C1 segment of cervical spinal cord (tissue), 14 donors: ENCODE measurements around the gene AGTRAP.

ENCODE experiments used
- DNase-seq, 14 donors: peaks; one replicate each; lab custom pipeline; 2025; lab: John Stamatoyannopoulos, UW

AGTRAP gene

DNA sequence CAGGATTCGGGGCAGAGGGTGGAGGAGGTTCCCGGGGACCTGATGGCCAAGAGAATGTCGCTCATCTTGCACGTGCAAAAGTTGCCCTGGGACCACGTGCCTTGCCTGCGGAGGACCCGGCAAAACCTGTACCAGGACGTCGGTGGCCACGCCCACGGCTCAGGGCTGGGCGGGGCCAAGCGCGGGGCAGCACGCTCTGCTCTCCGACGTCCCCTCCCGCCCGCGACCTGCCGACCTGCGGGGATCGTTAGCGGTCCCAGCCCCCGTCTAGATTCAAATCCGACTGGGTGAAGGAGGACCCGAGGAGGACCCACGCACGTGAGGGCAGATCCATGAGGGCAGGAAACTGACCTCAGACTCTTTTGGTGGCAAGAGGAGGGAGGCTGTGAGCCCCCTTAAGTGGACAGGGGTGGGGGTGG lies 26.1 kb downstream of the AGTRAP start, which contains the start of gene C1orf167:
C1orf167 (plus strand) TSS at position 206 of the 419 bp plus-strand sequence. CDS start 2,208 bp downstream, outside the sequence.
- DNase-seq: no peak

DNA sequence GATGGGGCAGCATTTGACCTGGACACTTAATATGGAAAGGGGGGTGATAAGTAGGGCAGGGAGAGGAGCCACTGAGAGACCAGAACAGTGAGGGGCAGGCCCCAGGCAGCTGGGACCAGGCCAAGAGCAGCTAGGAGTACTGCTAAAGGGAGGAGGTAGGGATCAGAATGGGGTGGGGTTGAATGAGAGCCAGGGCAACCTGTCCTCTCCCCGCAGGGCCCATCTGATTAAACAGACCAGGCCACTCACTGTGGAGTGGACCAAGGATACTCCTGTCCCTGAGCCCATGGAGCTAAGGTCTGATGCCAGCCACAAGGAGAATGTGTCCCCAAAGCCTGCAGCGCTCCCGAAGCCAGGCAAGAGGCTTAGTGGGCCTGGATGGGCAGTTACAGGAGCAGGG lies 28.2 kb downstream of the AGTRAP start:
- no peak for DNase-seq

GRCh38 chr1:11764519-11764918 lies 28.6 kb downstream of the AGTRAP start:
- no peak for DNase-seq

- DNase-seq: no peak
These were observed 29.9 kb downstream of the AGTRAP start for GRCh38 chr1:11765661-11766428.

DNA sequence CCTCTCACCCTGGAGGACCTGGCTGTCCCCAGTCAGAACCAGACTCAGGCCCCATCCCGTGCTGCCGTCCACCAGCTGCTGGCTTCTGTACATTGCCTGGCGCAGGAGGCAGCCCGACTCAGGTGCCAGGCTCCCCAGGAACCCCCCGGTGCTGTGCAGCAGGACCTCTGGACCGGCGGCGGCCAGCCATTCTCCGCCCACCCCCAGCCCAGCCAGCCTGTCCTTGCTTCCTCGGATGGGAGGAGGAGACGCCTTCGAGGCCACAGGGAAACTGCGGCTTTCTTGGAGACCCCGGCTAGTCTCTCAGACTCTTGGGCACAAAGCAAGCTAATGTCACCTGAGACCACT lies 30.5 kb downstream of the AGTRAP start:
- no peak for DNase-seq

DNA sequence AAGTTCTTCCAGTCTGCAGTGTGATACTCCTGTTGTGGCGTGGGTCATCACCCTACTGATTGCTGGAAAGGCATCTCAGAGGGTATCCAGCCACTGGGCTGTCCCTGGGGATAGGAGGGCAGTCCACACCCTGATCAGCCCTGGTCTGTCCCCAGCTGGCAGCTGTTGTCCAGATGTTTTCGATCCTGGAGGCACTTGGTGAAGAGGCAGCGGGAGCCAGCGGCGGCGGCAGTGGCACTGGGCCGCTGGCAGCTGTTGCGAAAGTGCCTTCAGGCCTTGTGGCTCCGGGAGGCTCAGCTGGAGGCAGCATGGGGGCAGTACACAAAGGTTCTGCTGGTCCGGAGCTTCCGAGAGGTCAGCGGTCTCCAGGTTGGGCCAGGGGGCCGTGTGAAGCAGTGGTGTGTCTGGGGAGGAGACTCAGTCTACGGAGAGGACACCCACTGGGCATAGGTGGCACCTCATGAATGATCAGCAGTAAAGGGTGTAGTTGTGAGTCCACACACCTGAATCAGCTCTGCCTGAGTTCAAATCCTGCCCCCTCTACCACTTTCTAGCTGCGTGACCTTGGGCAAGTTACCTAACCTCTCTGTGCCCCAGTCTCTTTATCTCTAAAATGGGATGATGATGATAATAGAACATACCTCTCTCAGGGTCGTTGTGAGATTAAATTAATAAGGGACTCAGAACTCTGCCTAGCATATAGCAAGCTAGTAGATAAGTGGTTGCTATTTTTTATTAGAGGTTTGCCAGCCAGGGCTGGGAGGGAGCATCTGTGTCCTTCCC lies 32.2 kb downstream of the AGTRAP start:
- no peak for DNase-seq

DNA sequence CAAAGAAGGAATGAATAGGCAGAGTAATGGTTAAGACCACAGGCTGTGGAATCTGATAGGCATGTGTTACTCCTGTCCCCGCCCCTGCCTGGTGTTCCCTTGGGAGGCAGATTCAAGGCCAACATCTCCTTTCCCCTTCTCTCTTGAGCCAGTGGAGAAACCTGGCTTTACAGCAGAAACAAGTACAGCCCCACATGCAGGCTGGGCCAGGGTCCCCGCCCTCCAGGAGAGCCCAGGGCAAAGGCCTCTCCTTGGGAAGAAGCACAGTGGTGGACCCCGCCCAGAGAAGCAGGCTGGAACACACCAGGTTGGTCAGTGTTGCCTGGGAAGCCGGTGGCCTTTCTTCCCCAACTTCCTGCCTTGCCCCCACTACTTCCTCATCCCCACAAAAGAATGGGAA lies 32.9 kb downstream of the AGTRAP start:
- no peak for DNase-seq

DNA sequence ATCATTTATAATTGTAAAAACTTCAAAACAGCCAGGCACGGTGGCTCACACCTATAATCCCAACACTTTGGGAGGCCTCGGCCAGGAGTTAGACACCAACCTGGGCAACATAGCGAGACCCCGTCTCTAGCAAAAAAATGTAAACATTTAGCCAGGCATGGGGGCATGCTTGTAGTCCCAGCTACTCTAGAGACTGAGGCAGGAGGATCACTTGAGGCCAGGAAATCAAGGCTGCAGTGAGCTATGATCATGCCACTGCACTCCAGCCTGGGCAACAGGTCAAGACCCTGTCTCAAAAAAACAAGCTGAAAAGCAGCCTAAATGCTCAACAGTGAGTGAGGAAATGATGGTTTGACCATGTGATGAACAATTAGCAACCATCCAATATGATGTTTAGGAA lies 33.3 kb downstream of the AGTRAP start:
- DNase-seq: no peak

DNA sequence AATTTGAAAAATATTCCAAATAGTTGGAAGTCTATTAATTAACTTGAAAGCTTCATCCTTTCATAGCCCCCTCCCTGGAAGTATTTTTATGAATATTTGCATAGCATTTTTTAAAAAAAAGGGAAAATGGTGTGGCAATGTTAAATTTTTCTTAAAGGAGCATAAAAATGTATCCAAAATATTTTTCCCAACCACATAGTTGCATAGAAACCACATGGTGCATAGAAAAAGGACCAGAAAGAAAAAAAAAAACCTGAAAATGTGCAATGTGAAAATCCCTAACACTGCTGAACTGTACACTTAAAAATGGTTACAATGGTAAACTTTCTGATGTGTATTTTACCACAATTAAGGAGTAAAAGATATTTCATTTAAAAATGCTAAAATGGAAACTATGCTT lies 34.1 kb downstream of the AGTRAP start:
- no peak for DNase-seq

- no peak for DNase-seq
These were observed 35.6 kb downstream of the AGTRAP start for GRCh38 chr1:11771481-11772043.

DNA sequence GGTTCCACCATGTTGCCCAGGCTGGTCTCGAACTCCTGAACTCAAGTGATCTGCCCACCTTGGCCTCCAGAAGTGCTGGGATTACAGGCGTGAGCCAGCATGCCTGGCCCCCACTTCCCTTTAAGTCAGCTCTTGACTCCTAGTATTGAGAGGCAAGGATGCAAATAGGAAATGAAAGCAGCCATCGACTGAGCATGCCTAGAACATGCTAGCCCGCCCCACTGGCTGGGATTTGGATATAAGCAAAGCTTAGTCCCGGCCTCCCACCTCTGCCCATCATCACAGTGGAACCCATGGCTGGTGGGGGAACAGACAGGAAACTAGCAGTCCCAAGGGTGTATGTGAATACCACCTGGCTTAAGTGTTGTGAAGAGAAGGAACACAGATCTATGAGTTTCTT lies 36.5 kb downstream of the AGTRAP start:
- DNase-seq: no peak

- DNase-seq: no peak
These were observed 38.8 kb downstream of the AGTRAP start for GRCh38 chr1:11774753-11775152.

DNA sequence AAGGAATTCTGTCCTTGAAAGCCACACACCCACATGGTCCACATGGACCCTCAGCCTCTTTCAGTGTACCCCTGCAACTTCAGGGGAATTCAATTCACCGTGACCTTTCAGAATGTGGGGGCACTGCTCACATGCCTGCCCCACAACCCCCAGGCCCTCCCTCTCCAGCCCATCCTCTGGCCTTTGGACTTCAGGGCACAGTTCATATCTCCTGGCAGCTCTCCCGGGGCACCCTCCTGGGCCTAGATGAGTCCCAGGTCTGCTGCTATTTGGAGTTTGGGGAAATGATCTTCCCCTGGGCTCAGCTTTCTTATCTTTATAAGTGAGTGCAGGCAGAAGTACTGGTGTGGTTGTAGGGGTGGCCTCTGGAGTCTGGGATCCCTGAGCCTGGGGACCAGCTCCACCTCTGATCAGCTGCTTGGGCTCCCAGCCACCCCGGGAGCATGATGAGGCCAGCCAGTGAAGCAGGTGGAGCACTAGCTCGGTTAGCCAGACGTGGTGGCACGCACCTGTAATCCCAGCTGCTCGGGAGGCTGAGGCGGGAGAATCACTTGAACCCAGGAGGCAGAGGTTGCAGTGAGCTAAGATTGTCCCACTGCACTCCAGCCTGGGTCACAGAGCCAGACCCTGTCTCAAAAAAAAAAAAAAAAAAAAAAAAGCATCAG lies 41.9 kb downstream of the AGTRAP start:
- DNase-seq: no peak

GRCh38 chr1:11778336-11778735 lies 42.4 kb downstream of the AGTRAP start:
- no peak for DNase-seq

GRCh38 chr1:11778844-11779623 lies 43.1 kb downstream of the AGTRAP start:
- DNase-seq: no peak

GRCh38 chr1:11779715-11780379 lies 43.9 kb downstream of the AGTRAP start:
- no peak for DNase-seq

DNA sequence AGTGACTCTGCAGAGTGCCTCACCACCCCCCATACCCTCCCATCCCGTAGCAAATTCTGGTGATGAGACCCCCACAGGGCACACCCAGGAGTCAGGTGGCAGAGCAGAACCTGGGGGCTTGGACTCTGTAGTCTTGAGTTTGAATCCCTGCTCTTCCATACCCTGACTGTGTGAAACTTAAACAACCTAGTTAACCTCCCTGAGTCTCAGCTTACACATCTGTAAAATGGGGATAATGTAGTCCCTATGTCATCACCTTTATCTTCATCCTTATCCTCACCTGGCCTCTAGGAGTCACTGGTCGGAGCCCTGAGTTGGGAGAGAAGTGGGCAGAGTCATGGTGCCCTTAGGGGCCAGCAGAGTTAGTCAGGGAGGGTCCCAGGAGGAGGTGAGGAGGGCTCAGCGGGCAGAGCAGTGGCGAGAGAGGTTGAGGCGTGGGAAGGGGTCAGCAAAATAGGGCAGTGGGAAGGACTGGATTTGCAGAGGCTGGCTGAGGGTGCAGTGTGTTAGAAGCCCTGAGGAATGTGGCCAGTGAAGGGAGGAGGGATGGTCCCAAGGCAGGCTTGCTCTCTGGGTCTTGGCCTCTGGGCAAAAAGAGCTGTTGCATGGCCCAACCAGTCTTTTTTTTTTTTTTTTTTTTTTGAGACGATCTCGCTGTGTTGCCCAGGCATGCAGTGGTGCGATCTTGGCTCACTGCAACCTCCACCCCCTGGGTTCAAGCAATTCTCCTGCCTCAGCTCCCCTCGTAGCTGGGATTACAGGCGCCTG lies 44.6 kb downstream of the AGTRAP start:
- no peak for DNase-seq

DNA sequence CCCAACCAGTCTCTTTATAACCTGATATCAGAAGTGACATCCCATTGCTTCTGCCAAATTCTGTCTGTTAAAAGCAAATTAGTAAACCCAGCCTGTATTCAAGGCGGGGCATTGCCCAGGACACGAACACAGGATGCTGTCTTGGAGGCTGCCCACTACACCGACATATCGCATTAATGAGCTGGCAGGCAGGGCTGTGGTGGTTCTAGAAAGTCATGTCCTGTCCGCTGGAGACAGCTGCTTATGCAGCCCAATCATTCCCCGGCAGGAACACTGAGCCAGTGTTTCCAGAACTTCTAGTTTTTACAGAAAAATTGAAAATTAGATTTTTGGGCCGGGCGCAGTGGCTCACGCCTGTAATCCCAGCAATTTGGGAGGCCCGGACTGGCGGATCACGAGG lies 45.4 kb downstream of the AGTRAP start:
- DNase-seq: no peak

DNA sequence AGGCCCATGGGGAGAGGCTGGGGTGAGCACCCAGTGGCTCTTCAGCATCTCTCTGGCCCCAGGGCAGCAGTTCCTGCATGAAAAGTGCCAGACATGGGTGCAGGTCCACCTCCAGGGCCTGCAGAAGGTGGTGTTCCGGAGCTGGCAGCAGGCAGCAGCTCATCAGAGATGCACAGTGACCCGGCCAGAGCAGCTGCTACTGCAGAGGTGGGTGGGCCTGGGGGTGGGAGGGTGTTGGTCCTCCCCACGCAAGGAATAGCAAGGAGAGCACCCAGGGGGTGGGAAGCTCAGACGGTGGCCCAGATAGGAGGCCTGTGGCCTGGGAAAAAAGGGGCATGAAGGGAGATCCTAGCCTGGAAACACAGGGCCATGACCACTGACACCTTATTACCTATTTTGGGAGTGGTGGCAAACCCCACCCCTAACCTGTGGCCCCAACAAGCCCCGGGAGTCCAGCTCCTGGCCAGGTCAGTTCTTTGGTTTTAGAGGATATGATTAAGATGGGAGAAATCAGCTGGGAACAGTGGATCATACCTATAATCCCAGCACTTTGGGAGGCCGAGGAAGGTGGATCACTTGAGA lies 46.3 kb downstream of the AGTRAP start:
- no peak for DNase-seq

DNA sequence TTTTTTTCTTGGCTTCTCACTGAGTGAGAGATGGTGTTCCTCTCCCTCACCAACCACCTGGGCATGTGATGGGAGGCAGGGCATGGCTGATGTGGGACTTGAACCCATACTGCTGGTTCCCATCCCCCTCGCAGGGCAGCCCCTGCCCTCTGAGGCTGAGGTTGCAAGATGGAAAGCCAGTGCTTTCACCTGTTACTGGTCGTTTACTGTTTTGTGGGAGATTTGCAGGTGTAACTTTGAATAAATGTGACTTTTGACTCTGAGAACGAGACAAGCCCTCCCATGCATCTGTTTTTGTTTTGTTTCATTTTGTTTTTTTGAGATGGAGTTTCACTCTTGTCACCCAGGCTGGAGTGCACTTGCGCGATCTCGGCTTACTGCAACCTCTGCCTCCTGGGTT lies 47.6 kb downstream of the AGTRAP start:
- DNase-seq: no peak
